SK-N-SH (cell line): ENCODE measurements around the gene IKZF2. TPM values are rescaled to one million over a fixed set of nuclear protein-coding genes. Genes with fewer than 3 reads are reported as not detected.

Experiments
- CTCF ChIA-PET: fragments of 300-600, 350-600 bp; formaldehyde crosslinking; extraction: SDS; loops from one replicate; lab custom pipeline; 2021; lab: Yijun Ruan, JAX
- POLR2A ChIA-PET: fragments of 350-600 bp; sonication (Branson Sonifier 250); formaldehyde crosslinking; extraction: SDS; loops from one replicate; lab custom pipeline; 2020; ENCODE audit warnings: antibody characterized with exemption, inconsistent platforms; lab: Yijun Ruan, JAX
- DNase-seq: peaks from one replicate; pipeline ENCODE4 v3.0.0; 2012
- H2AFZ ChIP-seq: fragments of 200-600 bp; sonication (generic); 2 replicates; pipeline ENCODE4 v1.8.1; 2016; ENCODE audit warnings: antibody characterized with exemption, mild to moderate bottlenecking, low read depth
- H3F3A ChIP-seq: fragments of 200-600 bp; sonication (generic); replicated peaks from 2 replicates; pipeline ENCODE3; 2016; ENCODE audit warnings: antibody characterized with exemption, mild to moderate bottlenecking; ENCODE audit not compliant: insufficient read depth
- H3K27ac ChIP-seq, 2 experiments: fragments of 200-500 bp in 1 of 2; fragments of 200-600 bp in 1 of 2; sonication (Bioruptor generic) in 1 of 2; sonication (generic), shearing (Covaris generic) in 1 of 2; 2 replicates each; pipeline versions ENCODE4 v1.5.1 to v1.6.1; 2014 to 2016; ENCODE audit warnings: low read depth in 2 of 2, inconsistent platforms in 1 of 2, low read length in 1 of 2, mild to moderate bottlenecking in 1 of 2, mixed read lengths in 1 of 2
- H3K27me3 ChIP-seq: fragments of 200-600 bp; sonication (generic), shearing (Covaris generic); 2 replicates; pipeline ENCODE4 v1.6.1; 2016; ENCODE audit warnings: mixed run types; ENCODE audit not compliant: insufficient read depth
- H3K36me3 ChIP-seq, 2 experiments: fragments of 200-500 bp in 1 of 2; fragments of 200-600 bp in 1 of 2; sonication (Bioruptor generic) in 1 of 2; sonication (generic) in 1 of 2; replicated peaks in 1 of 2; 2 replicates each; pipeline versions ENCODE3 to v1.5.1; 2014 to 2016; ENCODE audit warnings: low read length in 1 of 2, mild to moderate bottlenecking in 1 of 2; ENCODE audit not compliant: insufficient read depth in 2 of 2, control insufficient read depth in 1 of 2
- H3K4me1 ChIP-seq, 2 experiments: fragments of 200-500 bp in 1 of 2; fragments of 200-600 bp in 1 of 2; sonication (Bioruptor generic) in 1 of 2; sonication (generic), shearing (Covaris generic) in 1 of 2; 2 replicates each; pipeline versions ENCODE4 v1.5.1 to v1.6.1; 2014 to 2016; ENCODE audit warnings: low read depth in 1 of 2, low read length in 1 of 2, mixed run types in 1 of 2; ENCODE audit not compliant: insufficient read depth in 2 of 2, control insufficient read depth in 1 of 2
- H3K4me2 ChIP-seq: fragments of 200-600 bp; sonication (generic), shearing (Covaris generic); 2 replicates; pipeline ENCODE4 v1.6.1; 2017; ENCODE audit warnings: mixed run types
- H3K4me3 ChIP-seq, 2 experiments: fragments of 200-500 bp in 1 of 2; fragments of 200-600 bp in 1 of 2; sonication (Bioruptor generic) in 1 of 2; sonication (generic), shearing (Covaris generic) in 1 of 2; 2 replicates each; pipeline versions ENCODE4 v1.5.1 to v1.8.1; 2014 to 2016; ENCODE audit warnings: low read depth in 2 of 2, inconsistent platforms in 1 of 2, low read length in 1 of 2, mild to moderate bottlenecking in 1 of 2, mixed read lengths in 1 of 2, moderate library complexity in 1 of 2
- H3K79me2 ChIP-seq: fragments of 200-600 bp; sonication (generic); 2 replicates; pipeline ENCODE4 v1.8.1; 2017; ENCODE audit warnings: mild to moderate bottlenecking; ENCODE audit not compliant: insufficient read depth
- H3K9ac ChIP-seq: fragments of 200-600 bp; sonication (generic); 2 replicates; pipeline ENCODE4 v1.6.1; 2017; ENCODE audit warnings: mixed run types
- H3K9me2 ChIP-seq: fragments of 200-600 bp; sonication (generic); 2 replicates; pipeline ENCODE4 v1.6.1; 2017; ENCODE audit warnings: mixed run types
- H3K9me3 ChIP-seq: fragments of 200-600 bp; sonication (generic); 2 replicates; pipeline ENCODE4 v1.6.1; 2017; ENCODE audit warnings: mixed run types, mild to moderate bottlenecking, moderate library complexity
- H4K20me1 ChIP-seq: fragments of 200-600 bp; sonication (generic); 2 replicates; pipeline ENCODE4 v1.6.1; 2017; ENCODE audit warnings: mild to moderate bottlenecking, mixed run types; ENCODE audit not compliant: insufficient read depth
- CHD2 ChIP-seq: fragments of 150-350 bp; IDR thresholded peaks from 2 replicates; pipeline ENCODE4 v1.6.1; 2018; ENCODE audit warnings: low read length; ENCODE audit not compliant: partially characterized antibody
- ELF1 ChIP-seq: IDR thresholded peaks from 2 replicates; pipeline ENCODE4 v1.4.0; 2012
- EP300 ChIP-seq, 2 experiments: IDR thresholded peaks; 2 replicates each; pipeline versions ENCODE4 v1.4.0 to v1.6.1; 2012; ENCODE audit warnings: borderline replicate concordance in 1 of 2, low read depth in 1 of 2, low read length in 1 of 2
- EZH2phosphoT487 ChIP-seq: fragments of 200-600 bp; sonication (generic); IDR thresholded peaks from 2 replicates; pipeline ENCODE4 v1.6.1; 2017; ENCODE audit warnings: low read depth, mixed run types, mild to moderate bottlenecking, antibody characterized with exemption, moderate library complexity, borderline replicate concordance
- FOSL2 ChIP-seq: IDR thresholded peaks from 2 replicates; pipeline ENCODE4 v1.4.0; 2012; ENCODE audit warnings: low read depth, mild to moderate bottlenecking, moderate library complexity, borderline replicate concordance
- FOXJ3 ChIP-seq: sonication (generic); formaldehyde crosslinking; IDR thresholded peaks from 2 replicates; pipeline ENCODE4 v1.5.1; 2020; ENCODE audit warnings: mild to moderate bottlenecking, missing genetic modification reagents
- GABPA ChIP-seq: IDR thresholded peaks from 2 replicates; pipeline ENCODE4 v1.4.0; 2012; ENCODE audit warnings: low read depth, mild to moderate bottlenecking
- GATA2 ChIP-seq: sonication (generic); formaldehyde crosslinking; IDR thresholded peaks from 2 replicates; pipeline ENCODE4 v1.5.0; 2020; ENCODE audit warnings: mild to moderate bottlenecking, missing genetic modification reagents
- MEF2A ChIP-seq: IDR thresholded peaks from 2 replicates; pipeline ENCODE4 v1.4.0; 2012; ENCODE audit warnings: low read depth, borderline replicate concordance
- MXI1 ChIP-seq: IDR thresholded peaks from 2 replicates; pipeline ENCODE4 v1.6.1; 2012; ENCODE audit warnings: mild to moderate bottlenecking, low read depth, low read length, improper control_type of control experiment
- NFIC ChIP-seq: IDR thresholded peaks from 2 replicates; pipeline ENCODE4 v1.4.0; 2012; ENCODE audit warnings: borderline replicate concordance
- NRF1 ChIP-seq: IDR thresholded peaks from 2 replicates; pipeline ENCODE4 v1.6.1; 2012; ENCODE audit warnings: low read depth, mild to moderate bottlenecking, low read length
- POLR2AphosphoS5 ChIP-seq: IDR thresholded peaks from 2 replicates; pipeline ENCODE4 v1.6.1; 2012; ENCODE audit warnings: low read depth, low read length
- RCOR1 ChIP-seq: fragments of 150-350 bp; IDR thresholded peaks from 2 replicates; pipeline ENCODE4 v1.6.1; 2017; ENCODE audit warnings: antibody characterized with exemption, low read length
- REST ChIP-seq: IDR thresholded peaks from 2 replicates; pipeline ENCODE4 v1.6.1; 2012; ENCODE audit warnings: mild to moderate bottlenecking, low read depth, low read length, moderate library complexity
- RXRA ChIP-seq: IDR thresholded peaks from 2 replicates; pipeline ENCODE4 v1.4.0; 2012; ENCODE audit warnings: low read depth, mild to moderate bottlenecking, borderline replicate concordance
- TCF12 ChIP-seq: IDR thresholded peaks from 2 replicates; pipeline ENCODE4 v1.4.0; 2012
- TEAD4 ChIP-seq: IDR thresholded peaks from 2 replicates; pipeline ENCODE4 v1.4.0; 2012; ENCODE audit warnings: mild to moderate bottlenecking, borderline replicate concordance; ENCODE audit not compliant: insufficient read depth
- USF1 ChIP-seq: IDR thresholded peaks from 2 replicates; pipeline ENCODE4 v1.4.0; 2012; ENCODE audit warnings: low read depth, borderline replicate concordance
- USF2 ChIP-seq: fragments of 150-350 bp; IDR thresholded peaks from 2 replicates; pipeline ENCODE4 v1.6.1; 2017; ENCODE audit warnings: antibody characterized with exemption, low read length, low read depth, borderline replicate concordance
- YY1 ChIP-seq: IDR thresholded peaks from 2 replicates; pipeline ENCODE4 v1.4.0; 2012; ENCODE audit warnings: low read depth, mild to moderate bottlenecking
- WGBS: methylation state at CpG from one replicate; pipeline ENCODE4 v1.1.6; 2017; ENCODE audit warnings: low lambda C conversion rate; 5-methylcytosine and 5-hydroxymethylcytosine counted together
- polyA plus RNA-seq, 3 experiments: library from polyadenylated mRNA; depleted of rRNA; stranded (reverse); fragments of >200 nt; gene quantifications; 2 replicates each; pipeline ENCODE4 v1.2.3, GENCODE V29; 2012

IKZF2 gene
- polyA plus RNA-seq, 1 of the 3 experiments (the other 2 are of a cell fraction), result 1.3 TPM

- Histone ChIP-seq H2AFZ (no peak overlapping the region), H3F3A (no peaks in the 10 kb centered on the region), H3K9me3 (no peaks in the 10 kb centered on the region), H3K4me2 (no peak overlapping the region), H3K9me2 (no peaks in the 10 kb centered on the region), H4K20me1 (no peaks in the 10 kb centered on the region), H3K4me1 (peaks cover 0 to 3% of the 10 kb centered on the region in 2 experiments; a peak in 3 of 4 replicates), H3K9ac (no peak overlapping the region), H3K79me2 (no peaks in the 10 kb centered on the region), H3K27ac (no peak overlapping the region), H3K27me3 (no peaks in the 10 kb centered on the region), H3K4me3 (no peak overlapping the region), H3K36me3 (no peaks in the 10 kb centered on the region)
- TF ChIP-seq NFIC, result no peak
- TF ChIP-seq GABPA, result no peak
- no peak for TF ChIP-seq TEAD4
- no peak for TF ChIP-seq FOXJ3 (CRISPR knock-in tag)
- no peak for TF ChIP-seq EP300 (IDR thresholded peaks at IDR 0.05; ENCODE audit: borderline replicate concordance in 1 of 2, low read depth in 1 of 2, low read length in 1 of 2)
- no peak for TF ChIP-seq GATA2
- TF ChIP-seq USF1, result no peak
- no peak for TF ChIP-seq CHD2
- TF ChIP-seq MXI1, result no peak
- no peak for TF ChIP-seq REST
- no peak for TF ChIP-seq MEF2A
- no peak for TF ChIP-seq TCF12
- TF ChIP-seq FOSL2, result no peak
- no peak for DNase-seq
- ChIA-PET POLR2A (no interaction called here), CTCF (no interaction called here)
- 84% methylated on average over 6 of the region's 6 CpGs for WGBS
These were observed 167.3 kb downstream of the IKZF2 start for GRCh38 chr2:212984129-212984528.

GRCh38 chr2:212979799-212980198 is 171.6 kb downstream of the IKZF2 start:
- Histone ChIP-seq H3K4me3 (no peak overlapping the region), H3K4me2 (no peak overlapping the region), H3K9me2 (no peaks in the 10 kb centered on the region), H3K27ac (no peak overlapping the region), H3K36me3 (no peaks in the 10 kb centered on the region), H3K4me1 (peaks cover 3 to 4% of the 10 kb centered on the region in 2 experiments; a peak in 3 of 4 replicates), H2AFZ (peak overlapping the region; percentile 2; the same call in 1 of the 2 replicates), H3K9ac (no peak overlapping the region), H4K20me1 (no peaks in the 10 kb centered on the region), H3F3A (no peaks in the 10 kb centered on the region), H3K79me2 (no peaks in the 10 kb centered on the region), H3K9me3 (no peaks in the 10 kb centered on the region), H3K27me3 (no peaks in the 10 kb centered on the region)
- peak; percentile 20 for DNase-seq
- CTCF ChIA-PET, result interaction anchor here (1.7 kb wide), 1 partner anchor 17 kb away, joined by 4 read pairs; no protein-coding TSS in a partner anchor
- POLR2A ChIA-PET, result no interaction called here
- 16% methylated on average over 1 of the region's 1 CpG for WGBS
- TF ChIP-seq TEAD4 (no peak), YY1 (no peak), GATA2 (peak; percentile 94), ELF1 (no peak), POLR2AphosphoS5 (no peak), MXI1 (no peak), RCOR1 (peak; percentile 93), NRF1 (no peak), USF2 (no peak), EZH2phosphoT487 (no peak), USF1 (no peak), RXRA (no peak), GABPA (no peak)
